T-helper 17 cell (primary cell): ENCODE results near the gene RABGGTA. TPM values are rescaled to one million over a fixed set of nuclear protein-coding genes. Genes with fewer than 3 reads are reported as not detected.

ENCODE experiments used
- ATAC-seq: fragments of 150-1000 bp; cut with Tn5 transposase; 2 replicates; pipeline ENCODE4 v1.10.0; 2021; ENCODE audit warnings: mild to moderate bottlenecking, moderate library complexity
- DNase-seq, 3 donors: peaks; one replicate each; pipeline versions ENCODE4 v3.0.0 to v3.0.0-alpha.2; 2020 to 2021
- H3K9me3 ChIP-seq: one replicate; pipeline ENCODE4 v1.7.0; 2013; ENCODE audit warnings: low read length, mild to moderate bottlenecking; ENCODE audit not compliant: control insufficient read depth, poor library complexity, severe bottlenecking
- H3K27ac Mint-ChIP-seq: one replicate; pipeline ENCODE4 v1.8.0; 2022; ENCODE audit warnings: mild to moderate bottlenecking, moderate library complexity, mixed read lengths
- H3K27me3 Mint-ChIP-seq: one replicate; pipeline ENCODE4 v1.8.0; 2022; ENCODE audit warnings: mixed read lengths
- H3K36me3 Mint-ChIP-seq: one replicate; pipeline ENCODE4 v1.8.0; 2022; ENCODE audit warnings: low read depth, mixed read lengths
- H3K4me1 Mint-ChIP-seq: one replicate; pipeline ENCODE4 v1.8.0; 2022; ENCODE audit warnings: mild to moderate bottlenecking, mixed read lengths
- H3K4me3 Mint-ChIP-seq: one replicate; pipeline ENCODE4 v1.8.0; 2022; ENCODE audit warnings: mild to moderate bottlenecking, moderate library complexity, mixed read lengths
- total RNA-seq, 4 donors: library from RNA in 2 of 4; stranded (reverse) in 2 of 4; gene quantifications; one replicate each; pipeline ENCODE4 v1.2.3 and lab custom pipeline; 2022 to 2026

RABGGTA gene
- total RNA-seq, 2 donors from 2014 or later, result 54.4 to 72.1 TPM

DNA sequence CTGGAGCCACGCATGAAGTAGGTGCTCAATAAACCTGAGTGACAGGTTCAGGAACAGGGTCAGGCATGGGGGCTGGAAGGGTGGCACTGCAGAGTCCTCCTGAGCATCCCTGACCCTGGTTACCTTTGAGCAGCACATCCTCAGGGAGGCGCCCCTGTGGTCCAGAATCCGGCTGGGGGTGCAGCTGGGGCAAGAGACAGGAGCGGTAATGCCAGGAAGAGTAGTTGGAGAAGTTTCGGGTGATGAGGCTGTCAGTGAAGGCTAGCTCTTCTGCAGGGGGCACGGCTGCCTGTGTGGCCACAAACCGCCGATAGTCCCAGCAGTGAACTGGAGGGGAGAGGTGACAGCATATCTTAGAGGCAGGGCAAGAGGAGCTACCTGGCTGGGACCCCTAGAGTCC is 2.0 kb downstream of the RABGGTA start:
- Mint-ChIP-seq H3K27me3 (no peaks in the 10 kb centered on the region), H3K4me3 (peak overlapping the region; percentile 47), H3K4me1 (peaks cover 34% of the 10 kb centered on the region), H3K36me3 (peaks cover 9% of the 10 kb centered on the region), H3K27ac (no peak overlapping the region)
- no peak for ATAC-seq
- DNase-seq, result no peak
- no peaks in the 10 kb centered on the region for H3K9me3 ChIP-seq

DNA sequence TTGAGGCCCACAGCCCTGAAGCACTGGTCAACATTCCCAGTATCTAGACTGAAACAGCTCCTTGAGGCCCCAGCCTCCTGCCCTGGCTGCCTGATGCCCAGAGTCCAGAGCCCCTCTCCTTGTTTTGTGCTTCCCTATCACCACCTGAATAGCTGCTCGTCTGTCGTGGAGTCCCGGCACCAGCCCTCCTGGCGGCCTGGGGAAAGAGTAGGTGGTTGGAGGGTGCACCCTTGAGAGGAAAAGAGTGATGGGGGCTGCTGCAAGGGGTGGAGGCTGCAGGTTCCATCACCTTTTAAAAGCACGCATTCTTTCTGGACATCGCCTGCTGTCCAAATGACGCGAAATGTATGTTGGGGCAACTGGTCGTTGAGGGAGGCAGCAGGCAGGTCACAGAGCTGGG is 3.2 kb downstream of the RABGGTA start:
- no peaks in the 10 kb centered on the region for H3K9me3 ChIP-seq
- H3K27ac Mint-ChIP-seq, result no peak overlapping the region
- no peaks in the 10 kb centered on the region for H3K27me3 Mint-ChIP-seq
- no peak overlapping the region for H3K4me3 Mint-ChIP-seq
- DNase-seq (no peak), ATAC-seq (no peak)
- H3K36me3 Mint-ChIP-seq, result peaks cover 9% of the 10 kb centered on the region
- peaks cover 25% of the 10 kb centered on the region for H3K4me1 Mint-ChIP-seq

GRCh38 chr14:24267516-24267915 is 3.9 kb downstream of the RABGGTA start:
- Mint-ChIP-seq H3K27ac (no peak overlapping the region), H3K4me1 (peaks cover 21% of the 10 kb centered on the region), H3K4me3 (no peak overlapping the region), H3K36me3 (peaks cover 9% of the 10 kb centered on the region), H3K27me3 (no peaks in the 10 kb centered on the region)
- no peak for ATAC-seq
- DNase-seq, result no peak
- H3K9me3 ChIP-seq, result no peaks in the 10 kb centered on the region

DNA sequence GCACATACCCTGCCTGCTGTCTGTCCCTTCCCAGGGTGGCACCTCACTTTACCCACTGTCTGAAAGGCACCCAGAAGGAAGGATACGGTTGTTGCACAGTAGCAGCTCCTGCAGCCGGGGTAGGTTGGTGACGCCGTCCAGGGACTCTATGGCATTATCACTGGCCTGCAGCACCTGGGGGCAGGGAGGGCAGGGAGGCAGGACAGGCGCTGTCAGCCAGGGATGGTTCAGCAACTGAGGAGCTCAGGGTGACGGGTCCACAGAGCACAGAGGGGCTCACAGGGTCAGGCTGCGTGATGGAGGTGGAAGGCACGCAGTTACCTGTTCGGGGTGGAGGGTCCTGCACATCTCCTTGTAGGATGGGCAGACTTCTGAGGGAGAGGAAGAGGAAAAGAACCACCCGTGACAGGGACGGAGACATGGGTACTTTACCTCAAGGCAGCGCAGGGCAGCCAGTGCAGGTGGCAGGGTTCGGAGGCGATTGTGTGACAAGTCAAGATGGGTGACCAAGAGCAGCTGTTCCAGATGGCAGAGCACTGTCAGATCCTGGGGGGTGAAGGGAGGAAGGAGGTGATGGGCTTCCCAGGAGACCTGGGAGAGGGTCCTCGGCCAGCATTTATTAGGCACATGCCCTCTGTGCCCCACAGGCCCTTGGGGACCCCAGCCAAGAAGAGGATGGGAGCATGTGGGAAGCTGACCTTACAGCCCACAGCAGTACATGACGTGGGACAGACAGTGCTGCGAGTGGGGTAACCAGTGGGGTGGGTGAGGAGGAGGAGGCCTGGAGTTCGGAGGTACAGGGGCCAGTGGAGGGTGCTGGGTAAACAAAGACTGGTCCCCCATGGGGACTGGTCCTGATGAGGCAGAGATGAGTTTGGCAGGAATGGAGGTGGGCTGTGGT is 4.8 kb downstream of the RABGGTA start:
- H3K4me1 Mint-ChIP-seq, result peaks cover 12% of the 10 kb centered on the region
- no peak overlapping the region for H3K4me3 Mint-ChIP-seq
- no peaks in the 10 kb centered on the region for H3K9me3 ChIP-seq
- ATAC-seq (no peak), DNase-seq (no peak)
- H3K27ac Mint-ChIP-seq, result no peak overlapping the region
- H3K27me3 Mint-ChIP-seq, result no peaks in the 10 kb centered on the region
- H3K36me3 Mint-ChIP-seq, result peaks cover 11% of the 10 kb centered on the region

DNA sequence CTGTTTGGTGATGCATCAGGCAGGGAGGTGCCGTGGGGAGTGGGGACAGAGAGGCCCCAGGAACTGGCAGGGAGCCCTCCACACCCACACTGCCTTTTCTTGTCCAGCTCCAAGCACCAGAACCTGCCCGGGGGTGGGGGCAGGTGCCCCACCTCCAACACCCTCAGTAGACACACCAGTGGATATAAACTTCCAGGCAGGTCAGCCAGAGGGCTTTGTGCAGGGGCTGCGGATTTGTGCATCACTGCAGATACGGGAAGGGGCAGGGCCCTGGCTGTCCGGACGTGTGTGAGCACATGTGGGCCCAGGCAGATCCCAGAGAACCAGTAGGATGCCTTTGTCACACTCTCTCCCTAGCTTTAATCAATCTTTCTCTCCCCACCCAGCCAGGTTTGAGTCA is 7.1 kb downstream of the RABGGTA start:
- Mint-ChIP-seq H3K27me3 (no peaks in the 10 kb centered on the region), H3K4me3 (no peak overlapping the region), H3K36me3 (peaks cover 15% of the 10 kb centered on the region), H3K4me1 (peaks cover 11% of the 10 kb centered on the region), H3K27ac (no peak overlapping the region)
- ATAC-seq, result no peak
- DNase-seq, result no peak
- no peaks in the 10 kb centered on the region for H3K9me3 ChIP-seq

DNA sequence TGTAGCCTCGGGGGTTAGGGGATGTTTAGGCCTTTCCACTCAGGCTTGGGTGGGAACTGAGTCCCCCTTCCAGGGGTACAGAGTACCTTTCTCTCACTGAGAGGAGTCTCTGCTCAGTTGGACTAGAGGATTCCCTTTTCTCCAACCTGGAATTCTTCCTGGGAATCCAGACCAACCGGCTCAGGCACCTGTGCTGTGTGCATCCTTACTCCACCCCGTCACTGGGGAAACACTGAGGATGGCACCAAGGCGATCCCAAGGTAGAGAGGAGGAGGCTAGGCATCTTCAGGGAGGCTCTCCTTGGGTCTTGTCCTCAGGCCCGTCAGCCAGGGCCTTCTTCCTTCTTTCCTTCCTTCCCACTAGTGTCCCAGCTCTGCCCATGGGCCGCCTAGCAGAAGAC is 7.5 kb downstream of the RABGGTA start:
- H3K27me3 Mint-ChIP-seq, result no peaks in the 10 kb centered on the region
- no peak overlapping the region for H3K27ac Mint-ChIP-seq
- ATAC-seq, result no peak
- H3K36me3 Mint-ChIP-seq, result peaks cover 15% of the 10 kb centered on the region
- no peaks in the 10 kb centered on the region for H3K9me3 ChIP-seq
- H3K4me3 Mint-ChIP-seq, result no peak overlapping the region
- DNase-seq, result no peak
- H3K4me1 Mint-ChIP-seq, result peaks cover 11% of the 10 kb centered on the region

- Mint-ChIP-seq H3K36me3 (peaks cover 15% of the 10 kb centered on the region), H3K4me3 (no peak within 1 kb of the TSS), H3K27ac (no peak within 1 kb of the TSS), H3K27me3 (no peaks in the 10 kb centered on the region), H3K4me1 (peaks cover 11% of the 10 kb centered on the region)
- no peaks in the 10 kb centered on the region for H3K9me3 ChIP-seq
- DNase-seq, result no peak
- no peak for ATAC-seq
Observed at GRCh38 chr14:24262821-24263733, 8.3 kb downstream of the RABGGTA start, which contains the start of gene TGM1. Gene TGM1 (minus strand): TSS chr14:24263177. CDS start chr14:24262352, 825 bp downstream.

DNA sequence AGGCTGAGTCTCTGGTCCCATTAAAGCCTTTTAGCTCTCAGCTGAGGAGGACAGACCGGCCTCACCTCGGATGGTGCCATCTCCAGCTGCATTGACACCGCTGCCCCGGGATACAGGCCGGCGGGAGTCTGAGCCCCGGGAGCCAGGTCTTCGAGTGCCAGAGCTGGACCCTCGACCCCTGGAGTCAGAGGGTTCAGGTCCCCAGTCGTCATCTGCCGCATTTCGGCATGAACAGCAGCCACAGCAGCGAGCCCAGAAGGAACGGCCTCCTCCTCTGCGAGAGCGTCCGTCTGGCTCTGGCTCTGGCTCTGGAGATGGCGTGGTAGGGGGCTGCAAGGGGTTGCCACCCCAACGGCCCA is 9.4 kb downstream of the RABGGTA start:
- Mint-ChIP-seq H3K4me1 (peaks cover 7% of the 10 kb centered on the region), H3K27ac (no peak overlapping the region), H3K27me3 (no peaks in the 10 kb centered on the region), H3K36me3 (peaks cover 10% of the 10 kb centered on the region), H3K4me3 (no peak overlapping the region)
- no peaks in the 10 kb centered on the region for H3K9me3 ChIP-seq
- ATAC-seq, result no peak
- DNase-seq, result no peak

DNA sequence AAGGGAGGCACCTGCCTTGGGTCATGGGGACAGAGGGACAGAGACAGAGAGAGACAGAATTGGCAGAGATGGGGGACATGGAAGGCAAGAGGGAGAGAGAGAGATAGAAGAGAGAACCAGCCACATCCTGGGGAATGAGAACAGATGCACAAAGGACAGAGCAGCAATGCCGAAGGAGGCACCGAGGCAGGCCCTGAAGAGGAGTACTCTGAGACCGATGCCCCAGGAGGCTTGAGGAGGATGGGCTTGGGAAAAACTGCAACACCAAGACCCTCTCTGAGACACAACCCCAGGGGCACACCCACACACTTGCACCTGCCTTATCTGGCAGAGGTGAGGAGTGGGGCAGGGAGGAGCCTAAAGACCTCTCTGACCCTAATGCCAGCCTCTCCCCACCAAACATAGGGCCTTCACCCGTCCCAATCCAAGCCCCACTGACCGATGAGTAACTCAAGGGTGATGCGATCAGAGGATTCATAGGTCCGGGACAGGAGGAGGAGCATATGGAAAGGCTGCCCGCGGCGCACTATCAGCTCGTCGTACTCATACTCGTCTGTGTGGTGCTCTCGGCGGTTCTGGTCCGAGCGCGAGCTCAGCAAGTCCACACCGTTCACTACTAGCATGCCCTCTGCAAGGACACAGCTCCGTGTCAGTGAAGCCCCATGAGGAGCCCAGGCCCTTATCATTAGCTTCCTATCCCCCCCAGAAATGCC is 10.0 kb downstream of the RABGGTA start:
- Mint-ChIP-seq H3K4me1 (peaks cover 4% of the 10 kb centered on the region), H3K36me3 (peaks cover 6% of the 10 kb centered on the region), H3K4me3 (no peak overlapping the region), H3K27me3 (no peaks in the 10 kb centered on the region), H3K27ac (no peak overlapping the region)
- DNase-seq, result no peak
- no peaks in the 10 kb centered on the region for H3K9me3 ChIP-seq
- no peak for ATAC-seq

GRCh38 chr14:24260780-24261157 is 10.6 kb downstream of the RABGGTA start:
- no peak for DNase-seq
- peaks cover 6% of the 10 kb centered on the region for H3K36me3 Mint-ChIP-seq

DNA sequence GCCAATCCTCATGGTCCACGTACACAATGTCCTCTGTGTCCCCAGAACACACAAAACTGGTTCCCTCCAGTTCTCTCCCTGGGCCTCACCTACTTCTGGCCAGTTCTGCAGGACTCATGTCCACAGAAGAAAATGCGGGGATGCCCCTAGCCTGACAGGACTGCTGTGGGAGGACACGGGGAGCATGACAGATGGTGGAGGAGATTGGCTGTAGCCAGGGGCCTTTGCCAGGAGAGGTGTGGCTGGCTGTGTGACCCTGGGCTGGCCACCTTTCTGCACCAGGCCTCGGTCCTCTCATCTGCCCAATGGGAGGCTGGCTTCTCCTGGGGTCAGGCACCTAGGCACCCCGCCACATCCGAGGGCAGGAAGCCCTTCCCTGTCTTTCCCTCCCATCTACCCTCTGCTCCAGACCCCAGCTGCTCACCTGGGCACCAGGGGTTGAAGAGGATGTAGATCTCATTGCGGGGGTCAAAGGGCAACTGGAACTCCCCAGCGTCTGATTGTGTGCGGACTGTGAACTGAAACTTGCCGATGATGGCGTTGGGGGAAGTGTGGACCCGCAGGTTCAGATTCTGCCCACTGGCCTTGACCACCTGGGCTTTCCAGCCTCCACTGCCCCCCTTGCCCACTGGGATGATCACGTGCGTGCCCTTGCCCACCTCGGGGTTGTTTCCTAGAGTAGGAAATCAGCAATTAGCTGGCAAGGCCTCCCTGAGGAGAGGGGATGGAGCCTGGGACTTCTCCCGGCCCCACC is 11.2 kb downstream of the RABGGTA start:
- H3K27me3 Mint-ChIP-seq, result no peaks in the 10 kb centered on the region
- peaks cover 6% of the 10 kb centered on the region for H3K36me3 Mint-ChIP-seq
- no peak overlapping the region for H3K4me3 Mint-ChIP-seq
- no peak for ATAC-seq
- DNase-seq, result no peak
- H3K4me1 Mint-ChIP-seq, result peaks cover 2% of the 10 kb centered on the region
- H3K9me3 ChIP-seq, result no peaks in the 10 kb centered on the region
- no peak overlapping the region for H3K27ac Mint-ChIP-seq

More at GRCh38 chr14:24260780-24261157, 10.6 kb downstream of the RABGGTA start:
- no peak overlapping the region for H3K4me3 Mint-ChIP-seq
- no peak for ATAC-seq
- H3K27ac Mint-ChIP-seq, result no peak overlapping the region
- H3K27me3 Mint-ChIP-seq, result no peaks in the 10 kb centered on the region
- peaks cover 2% of the 10 kb centered on the region for H3K4me1 Mint-ChIP-seq
- H3K9me3 ChIP-seq, result no peaks in the 10 kb centered on the region

DNA sequence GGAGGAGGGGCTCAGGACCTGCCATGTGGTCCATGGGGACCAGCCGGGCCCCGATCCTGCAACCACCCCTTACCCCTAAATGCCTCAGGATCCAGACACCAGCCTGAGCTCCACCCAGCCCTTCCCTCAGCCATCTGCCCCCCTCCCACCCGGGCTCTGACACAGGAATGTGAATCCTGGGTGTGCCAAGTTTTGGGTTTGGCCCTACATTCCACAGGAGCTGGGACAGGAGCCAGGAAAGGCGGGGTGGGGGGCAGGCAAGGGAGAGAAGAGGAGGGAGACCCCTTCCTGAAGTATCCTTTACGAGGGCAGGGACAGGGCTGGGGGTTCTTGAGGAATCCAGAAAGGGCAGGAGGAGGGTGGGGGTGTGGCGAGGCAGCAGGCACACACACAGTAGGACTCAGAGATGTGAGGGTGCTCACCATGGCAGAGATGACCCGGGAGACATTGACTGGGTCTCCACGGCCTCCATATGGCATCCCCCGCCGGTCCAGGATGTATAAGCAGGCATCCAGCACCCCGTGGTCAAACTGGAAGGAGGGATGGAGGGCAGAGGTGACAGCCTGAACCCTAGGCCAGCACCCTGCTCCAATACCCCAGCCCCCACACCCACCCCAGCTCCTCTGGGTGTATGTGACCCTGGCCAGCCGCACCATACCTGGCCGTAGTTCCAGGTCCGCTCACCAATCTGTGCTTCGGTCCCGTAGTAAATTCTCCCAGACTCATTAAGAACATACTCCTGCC is 11.9 kb downstream of the RABGGTA start:
- H3K27me3 Mint-ChIP-seq, result no peaks in the 10 kb centered on the region
- peaks cover 2% of the 10 kb centered on the region for H3K4me1 Mint-ChIP-seq
- no peak overlapping the region for H3K4me3 Mint-ChIP-seq
- no peak for ATAC-seq
- H3K36me3 Mint-ChIP-seq, result peaks cover 6% of the 10 kb centered on the region
- H3K9me3 ChIP-seq, result no peaks in the 10 kb centered on the region
- DNase-seq, result no peak
- H3K27ac Mint-ChIP-seq, result no peak overlapping the region
